NCI-H524 treated with DMSO at 0.1 percent for 48 hours (cell line): ENCODE results near the gene POLDIP3.
A peak's percentile ranks its signal among the peaks of the same experiment; 100 is the strongest.
"Not testable (repeated sequence)": the region's sequence is repeated elsewhere in the genome, so short reads cannot be mapped to it uniquely, and the experiment has no call there.

Experiments
- DNase-seq: peaks from one replicate; lab custom pipeline; 2025; lab: John Stamatoyannopoulos, UW

POLDIP3 gene

GRCh38 chr22:42619261-42620063 is 4.8 kb upstream of the POLDIP3 start:
- no peak for DNase-seq

GRCh38 chr22:42617155-42617983 is 2.7 kb upstream of the POLDIP3 start:
- no peak for DNase-seq

GRCh38 chr22:42615860-42616175 is 1.1 kb upstream of the POLDIP3 start:
- not testable (repeated sequence) for DNase-seq

GRCh38 chr22:42615092-42615859 is 593 bp upstream of the POLDIP3 start:
- DNase-seq, result peak; percentile 96

GRCh38 chr22:42613872-42614301 is 796 bp downstream of the POLDIP3 start:
- no peak for DNase-seq

GRCh38 chr22:42612336-42612735 is 2.3 kb downstream of the POLDIP3 start:
- DNase-seq, result no peak

- DNase-seq, result no peak
Measured at GRCh38 chr22:42611051-42611450, 3.6 kb downstream of the POLDIP3 start.

GRCh38 chr22:42610186-42610585 is 4.5 kb downstream of the POLDIP3 start:
- DNase-seq, result no peak

- no peak for DNase-seq
Measured at GRCh38 chr22:42608823-42609361, 5.8 kb downstream of the POLDIP3 start.

GRCh38 chr22:42608136-42608822 is 6.4 kb downstream of the POLDIP3 start:
- DNase-seq, result no peak

GRCh38 chr22:42607641-42608040 is 7.0 kb downstream of the POLDIP3 start:
- DNase-seq, result not testable (repeated sequence)

GRCh38 chr22:42604403-42604802 is 10.3 kb downstream of the POLDIP3 start:
- no peak for DNase-seq

GRCh38 chr22:42603427-42603826 is 11.3 kb downstream of the POLDIP3 start:
- no peak for DNase-seq

- no peak for DNase-seq
Measured at GRCh38 chr22:42602470-42602869, 12.2 kb downstream of the POLDIP3 start.

- DNase-seq, result no peak
Measured at GRCh38 chr22:42601879-42602465, 12.7 kb downstream of the POLDIP3 start.

- no peak for DNase-seq
Measured at GRCh38 chr22:42596863-42597530, 17.7 kb downstream of the POLDIP3 start.

- no peak for DNase-seq
Measured at GRCh38 chr22:42596336-42596735, 18.3 kb downstream of the POLDIP3 start.

- DNase-seq, result no peak
Measured at GRCh38 chr22:42595434-42595833, 19.2 kb downstream of the POLDIP3 start.

- no peak for DNase-seq
Measured at GRCh38 chr22:42591987-42592386, 22.7 kb downstream of the POLDIP3 start.

- DNase-seq, result no peak
Measured at GRCh38 chr22:42587588-42588175, 27.0 kb downstream of the POLDIP3 start.
